IMR-90 (cell line): ENCODE data around the gene ACTA2. TPM values are rescaled to one million over a fixed set of nuclear protein-coding genes. Genes with fewer than 3 reads are reported as not detected.

Experiments
- ATAC-seq: fragments of 200-7000 bp; cut with Tn5 transposase; 2 replicates; pipeline ENCODE4 v1.9.1; 2020; ENCODE audit warnings: low read depth, mild to moderate bottlenecking, moderate library complexity
- BruUV-seq: library from RNA; stranded (reverse); fragments of 400-500 nt; replicated peaks from 2 replicates; lab custom pipeline; 2021; lab: Mats Ljungman, UMichigan
- CTCF ChIA-PET: fragments of 300-600 bp; formaldehyde crosslinking; extraction: SDS; loops from one replicate; lab custom pipeline; 2021; ENCODE audit warnings: antibody characterized with exemption; lab: Yijun Ruan, JAX
- POLR2A ChIA-PET: fragments of 300-600 bp; sonication (Branson Sonifier 250); formaldehyde crosslinking; loops from one replicate; lab custom pipeline; 2022; ENCODE audit warnings: antibody characterized with exemption; ENCODE audit not compliant: unreplicated experiment; lab: Charles Lee
- DNase-seq: peaks from one replicate; pipeline ENCODE4 v3.0.0; 2013
- H2AFZ ChIP-seq: replicated peaks from 2 replicates; pipeline ENCODE3; 2013; ENCODE audit warnings: low read length, mild to moderate bottlenecking; ENCODE audit not compliant: poor library complexity
- H2AK5ac ChIP-seq: 2 replicates; pipeline ENCODE4 v1.6.1; 2013; ENCODE audit warnings: low read depth, low read length, inconsistent platforms
- H2AK9ac ChIP-seq: replicated peaks from 2 replicates; pipeline ENCODE3; 2013; ENCODE audit warnings: mild to moderate bottlenecking, low read depth, low read length, moderate library complexity; ENCODE audit not compliant: poor library complexity
- H2BK120ac ChIP-seq: 2 replicates; pipeline ENCODE4 v1.6.1; 2013; ENCODE audit warnings: low read depth, low read length, inconsistent platforms
- H2BK15ac ChIP-seq: 3 replicates; pipeline ENCODE4 v1.6.1; 2013; ENCODE audit warnings: low read depth, low read length, inconsistent platforms
- H2BK20ac ChIP-seq: 2 replicates; pipeline ENCODE4 v1.6.1; 2013; ENCODE audit warnings: low read depth, mild to moderate bottlenecking, inconsistent platforms, low read length, moderate library complexity
- H2BK5ac ChIP-seq: 2 replicates; pipeline ENCODE4 v1.6.1; 2013; ENCODE audit warnings: mild to moderate bottlenecking, low read depth, low read length, inconsistent platforms; ENCODE audit not compliant: poor library complexity, severe bottlenecking
- H3K14ac ChIP-seq: replicated peaks from 2 replicates; pipeline ENCODE4 v1.6.1; 2013; ENCODE audit warnings: low read depth, low read length, inconsistent platforms
- H3K18ac ChIP-seq: 2 replicates; pipeline ENCODE4 v1.6.1; 2013; ENCODE audit warnings: low read depth, low read length, control low read depth
- H3K23ac ChIP-seq: 2 replicates; pipeline ENCODE4 v1.6.1; 2013; ENCODE audit warnings: low read depth, low read length, inconsistent platforms
- H3K27ac ChIP-seq: 2 replicates; pipeline ENCODE4 v1.5.1; 2013; ENCODE audit warnings: mild to moderate bottlenecking, control low read depth, low read length; ENCODE audit not compliant: insufficient read depth
- H3K27me3 ChIP-seq: 2 replicates; pipeline ENCODE4 v1.6.1; 2013; ENCODE audit warnings: low read length; ENCODE audit not compliant: control insufficient read depth, insufficient read depth
- H3K36me3 ChIP-seq: 2 replicates; pipeline ENCODE4 v1.6.1; 2013; ENCODE audit warnings: low read length, mixed read lengths; ENCODE audit not compliant: control insufficient read depth, insufficient read depth
- H3K4ac ChIP-seq: 2 replicates; pipeline ENCODE4 v1.6.1; 2013; ENCODE audit warnings: low read depth, low read length, inconsistent platforms
- H3K4me1 ChIP-seq: 2 replicates; pipeline ENCODE4 v1.6.1; 2013; ENCODE audit warnings: low read length, mixed read lengths; ENCODE audit not compliant: control insufficient read depth, insufficient read depth
- H3K4me2 ChIP-seq: 2 replicates; pipeline ENCODE4 v1.6.1; 2013; ENCODE audit warnings: low read depth, mild to moderate bottlenecking, control low read depth, low read length, moderate library complexity
- H3K4me3 ChIP-seq: 2 replicates; pipeline ENCODE4 v1.5.1; 2013; ENCODE audit warnings: low read depth, mild to moderate bottlenecking, control low read depth, low read length, moderate library complexity; ENCODE audit not compliant: insufficient read depth
- H3K56ac ChIP-seq: 2 replicates; pipeline ENCODE4 v1.6.1; 2013; ENCODE audit warnings: low read length, inconsistent platforms; ENCODE audit not compliant: insufficient read depth; ENCODE audit errors: extremely low read depth
- H3K79me1 ChIP-seq, 2 experiments: 2 replicates each; pipeline ENCODE4 v1.6.1; 2013; ENCODE audit warnings: low read length in 2 of 2, inconsistent platforms in 1 of 2, low read depth in 1 of 2
- H3K9ac ChIP-seq: 2 replicates; pipeline ENCODE4 v1.6.1; 2013; ENCODE audit warnings: low read depth, low read length, control low read depth
- H3K9me1 ChIP-seq: 2 replicates; pipeline ENCODE4 v1.6.1; 2013; ENCODE audit warnings: low read length, inconsistent platforms; ENCODE audit not compliant: insufficient read depth
- H3K9me3 ChIP-seq: 2 replicates; pipeline ENCODE4 v1.6.1; 2013; ENCODE audit warnings: low read length; ENCODE audit not compliant: control insufficient read depth, insufficient read depth
- H4K20me1 ChIP-seq: 2 replicates; pipeline ENCODE4 v1.6.1; 2013; ENCODE audit warnings: low read length, inconsistent platforms; ENCODE audit not compliant: insufficient read depth
- H4K5ac ChIP-seq: 2 replicates; pipeline ENCODE4 v1.6.1; 2013; ENCODE audit warnings: mild to moderate bottlenecking, low read depth, low read length, control low read depth
- H4K8ac ChIP-seq, 2 experiments: 2 replicates each; pipeline ENCODE4 v1.6.1; 2013; ENCODE audit warnings: low read depth in 2 of 2, low read length in 2 of 2, control low read depth in 1 of 2, inconsistent platforms in 1 of 2
- H4K91ac ChIP-seq: 2 replicates; pipeline ENCODE4 v1.6.1; 2013; ENCODE audit warnings: low read depth, low read length, inconsistent platforms; ENCODE audit not compliant: insufficient read depth
- BHLHE40 ChIP-seq: fragments of 150-350 bp; IDR thresholded peaks from 2 replicates; pipeline ENCODE4 v1.6.1; 2016; ENCODE audit warnings: mild to moderate bottlenecking, low read depth, low read length
- CEBPB ChIP-seq: IDR thresholded peaks from 2 replicates; pipeline ENCODE4 v1.6.1; 2012; ENCODE audit warnings: low read depth, low read length, improper control_type of control experiment
- FOS ChIP-seq: fragments of 150-350 bp; IDR thresholded peaks from 2 replicates; pipeline ENCODE4 v1.6.1; 2016; ENCODE audit warnings: low read depth, low read length
- MAZ ChIP-seq: IDR thresholded peaks from 2 replicates; pipeline ENCODE4 v1.6.1; 2012; ENCODE audit warnings: low read depth, mild to moderate bottlenecking, low read length, improper control_type of control experiment, moderate library complexity, borderline replicate concordance
- POLR2A ChIP-seq: IDR thresholded peaks from 2 replicates; pipeline ENCODE4 v1.6.1; 2012; ENCODE audit warnings: mild to moderate bottlenecking, low read depth, low read length
- RAD21 ChIP-seq: IDR thresholded peaks from 2 replicates; pipeline ENCODE4 v1.6.1; 2012; ENCODE audit warnings: low read length, improper control_type of control experiment
- RFX5 ChIP-seq: IDR thresholded peaks from 2 replicates; pipeline ENCODE4 v1.8.0; 2012; ENCODE audit warnings: low read depth, mild to moderate bottlenecking, low read length, moderate library complexity
- SMC3 ChIP-seq: fragments of 150-350 bp; IDR thresholded peaks from 2 replicates; pipeline ENCODE4 v1.6.1; 2016; ENCODE audit warnings: low read depth, mild to moderate bottlenecking, antibody characterized with exemption, low read length, moderate library complexity
- WGBS, 2 experiments: methylation state at CpG; one replicate each; pipeline versions ENCODE4 v1.1.5 to v1.1.7; 2013; ENCODE audit warnings: missing lambda C conversion rate in 2 of 2; ENCODE audit not compliant: insufficient read length in 1 of 2; ENCODE audit errors: extremely low coverage in 2 of 2; 5-methylcytosine and 5-hydroxymethylcytosine counted together
- dilution Hi-C: fragments of 300-500 bp; cut with HindIII; formaldehyde crosslinking; loops from one replicate; pipeline ENCODE4 v1.14.3; 2018; ENCODE audit warnings: low sequenced_read_pairs; ENCODE audit not compliant: unreplicated experiment
- in situ Hi-C: fragments of 300-500 bp; cut with MboI; formaldehyde crosslinking; loops from 3 replicates; pipeline ENCODE4 v1.14.3; 2019; ENCODE audit warnings: low sequenced_read_pairs, inconsistent platforms, mixed read lengths
- intact Hi-C: fragments of 100-400 bp; cut with micrococcal nuclease; formaldehyde crosslinking; loops from 2 replicates; pipeline ENCODE4 v1.10.0; 2022
- polyA plus RNA-seq, 3 experiments: library from polyadenylated mRNA; depleted of rRNA; stranded (reverse); fragments of >200 nt; gene quantifications; 2 replicates each; pipeline ENCODE4 v1.2.3, GENCODE V29; 2012; ENCODE audit warnings: low replicate concordance in 1 of 3
- total RNA-seq: library from RNA; depleted of rRNA; stranded (reverse); fragments of >200 nt; gene quantifications from 2 replicates; pipeline ENCODE4 v1.2.3, GENCODE V29; 2012
- TF ChIP-seq, protein P1 (sequence below): fragments of 150-350 bp; IDR thresholded peaks from 2 replicates; pipeline ENCODE4 v1.6.1; 2016; ENCODE audit warnings: low read depth, mild to moderate bottlenecking, low read length, moderate library complexity, borderline replicate concordance
- TF ChIP-seq, protein P2 (sequence below): fragments of 150-350 bp; IDR thresholded peaks from 2 replicates; pipeline ENCODE4 v1.6.1; 2017; ENCODE audit warnings: mild to moderate bottlenecking, antibody characterized with exemption, low read length, low read depth
- TF ChIP-seq, protein P3 (sequence below): conservative IDR thresholded peaks from 2 replicates; pipeline ENCODE4 v1.5.1; 2012; ENCODE audit warnings: mild to moderate bottlenecking, low read depth, low read length, improper control_type of control experiment

Gene ACTA2
- total and polyA plus RNA-seq, 2 of the 4 experiments (the other 2 are of a cell fraction) = 978 to 1,235 TPM

DNA sequence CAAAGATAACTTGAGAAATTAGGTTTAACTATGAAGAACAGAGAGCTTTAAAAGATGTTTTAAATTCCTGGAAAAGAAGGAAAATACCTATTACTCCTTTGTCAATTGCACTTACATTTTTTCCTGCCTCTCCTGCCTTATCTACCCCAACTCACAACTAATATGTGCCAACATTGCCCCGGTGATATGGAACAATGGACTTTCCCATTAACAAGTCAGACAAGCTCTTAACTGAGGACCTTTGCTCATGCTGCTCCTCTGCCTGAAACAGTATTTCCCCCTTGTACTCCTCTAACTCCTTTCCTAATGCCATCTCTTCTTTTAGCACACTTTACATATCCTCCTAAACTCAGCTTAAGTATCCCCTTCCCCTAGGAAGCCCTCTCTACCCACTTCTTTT lies 4.8 kb upstream of the ACTA2 start:
- Histone ChIP-seq H3K4me2 (no peak overlapping the region), H2BK20ac (no peak overlapping the region), H3K79me1 (peaks cover 0 to 40% of the 10 kb centered on the region in 2 experiments; a peak in 3 of 4 replicates), H2BK120ac (no peak overlapping the region), H3K9ac (no peak overlapping the region), H4K5ac (no peak overlapping the region), H3K36me3 (no peaks in the 10 kb centered on the region), H3K56ac (no peak overlapping the region), H4K91ac (no peak overlapping the region), H3K9me1 (peaks cover 7% of the 10 kb centered on the region; the same call in 1 of the 2 replicates), H2AFZ (no peak overlapping the region), H4K20me1 (no peaks in the 10 kb centered on the region), H2BK5ac (no peak overlapping the region), H3K14ac (no peak overlapping the region), H3K23ac (no peak overlapping the region), H3K27me3 (no peaks in the 10 kb centered on the region), H3K27ac (no peak overlapping the region), H3K4me1 (peaks cover 12% of the 10 kb centered on the region), H2AK9ac (no peak overlapping the region), H2BK15ac (no peak overlapping the region), H4K8ac (no peak overlapping the region), H2AK5ac (no peak overlapping the region), H3K4me3 (no peak overlapping the region), H3K9me3 (no peaks in the 10 kb centered on the region), H3K4ac (no peak overlapping the region), H3K18ac (no peak overlapping the region)
- intact Hi-C loops (no loop called here), dilution Hi-C loops (no loop called here), in situ Hi-C loops (no loop called here)
- DNase-seq (no peak), ATAC-seq (no peak)
- ChIA-PET CTCF (no interaction called here), POLR2A (no interaction called here)
- no TSS peak for BruUV-seq
- TF ChIP-seq, protein P1, sequence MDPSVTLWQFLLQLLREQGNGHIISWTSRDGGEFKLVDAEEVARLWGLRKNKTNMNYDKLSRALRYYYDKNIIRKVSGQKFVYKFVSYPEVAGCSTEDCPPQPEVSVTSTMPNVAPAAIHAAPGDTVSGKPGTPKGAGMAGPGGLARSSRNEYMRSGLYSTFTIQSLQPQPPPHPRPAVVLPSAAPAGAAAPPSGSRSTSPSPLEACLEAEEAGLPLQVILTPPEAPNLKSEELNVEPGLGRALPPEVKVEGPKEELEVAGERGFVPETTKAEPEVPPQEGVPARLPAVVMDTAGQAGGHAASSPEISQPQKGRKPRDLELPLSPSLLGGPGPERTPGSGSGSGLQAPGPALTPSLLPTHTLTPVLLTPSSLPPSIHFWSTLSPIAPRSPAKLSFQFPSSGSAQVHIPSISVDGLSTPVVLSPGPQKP = no peak
- TF ChIP-seq, protein P2, sequence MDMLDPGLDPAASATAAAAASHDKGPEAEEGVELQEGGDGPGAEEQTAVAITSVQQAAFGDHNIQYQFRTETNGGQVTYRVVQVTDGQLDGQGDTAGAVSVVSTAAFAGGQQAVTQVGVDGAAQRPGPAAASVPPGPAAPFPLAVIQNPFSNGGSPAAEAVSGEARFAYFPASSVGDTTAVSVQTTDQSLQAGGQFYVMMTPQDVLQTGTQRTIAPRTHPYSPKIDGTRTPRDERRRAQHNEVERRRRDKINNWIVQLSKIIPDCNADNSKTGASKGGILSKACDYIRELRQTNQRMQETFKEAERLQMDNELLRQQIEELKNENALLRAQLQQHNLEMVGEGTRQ = no peak
- TF ChIP-seq SMC3 (no peak), FOS (no peak), BHLHE40 (no peak), CEBPB (no peak), RAD21 (no peak), POLR2A (no peak), RFX5 (no peak), MAZ (no peak)
- TF ChIP-seq, protein P3, sequence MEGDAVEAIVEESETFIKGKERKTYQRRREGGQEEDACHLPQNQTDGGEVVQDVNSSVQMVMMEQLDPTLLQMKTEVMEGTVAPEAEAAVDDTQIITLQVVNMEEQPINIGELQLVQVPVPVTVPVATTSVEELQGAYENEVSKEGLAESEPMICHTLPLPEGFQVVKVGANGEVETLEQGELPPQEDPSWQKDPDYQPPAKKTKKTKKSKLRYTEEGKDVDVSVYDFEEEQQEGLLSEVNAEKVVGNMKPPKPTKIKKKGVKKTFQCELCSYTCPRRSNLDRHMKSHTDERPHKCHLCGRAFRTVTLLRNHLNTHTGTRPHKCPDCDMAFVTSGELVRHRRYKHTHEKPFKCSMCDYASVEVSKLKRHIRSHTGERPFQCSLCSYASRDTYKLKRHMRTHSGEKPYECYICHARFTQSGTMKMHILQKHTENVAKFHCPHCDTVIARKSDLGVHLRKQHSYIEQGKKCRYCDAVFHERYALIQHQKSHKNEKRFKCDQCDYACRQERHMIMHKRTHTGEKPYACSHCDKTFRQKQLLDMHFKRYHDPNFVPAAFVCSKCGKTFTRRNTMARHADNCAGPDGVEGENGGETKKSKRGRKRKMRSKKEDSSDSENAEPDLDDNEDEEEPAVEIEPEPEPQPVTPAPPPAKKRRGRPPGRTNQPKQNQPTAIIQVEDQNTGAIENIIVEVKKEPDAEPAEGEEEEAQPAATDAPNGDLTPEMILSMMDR = no peak
- WGBS, 2 experiments = 91% methylated on average over 1 of the region's 1 CpG; no CpG with 5 or more reads in 1 of the 2 experiments
